SU-DHL-6 (cell line): ENCODE results near the gene ARSB.

ENCODE experiments used
- H2AFZ ChIP-seq: fragments of 200-600 bp; sonication (generic); 2 replicates; pipeline ENCODE4 v1.6.1; 2014; ENCODE audit warnings: low read depth, mild to moderate bottlenecking, moderate library complexity, mixed read lengths, antibody characterized with exemption, low read length; ENCODE audit not compliant: severe bottlenecking
- H3F3A ChIP-seq: fragments of 200-600 bp; shearing (Covaris generic); 2 replicates; pipeline ENCODE4 v1.6.0; 2016; ENCODE audit warnings: antibody characterized with exemption, mild to moderate bottlenecking; ENCODE audit not compliant: insufficient read depth
- H3K27ac ChIP-seq: fragments of 200-600 bp; sonication (generic); 2 replicates; pipeline ENCODE4 v1.5.1; 2016; ENCODE audit warnings: low read depth, mild to moderate bottlenecking, low read length, moderate library complexity, mixed read lengths
- H3K27me3 ChIP-seq: fragments of 200-600 bp; sonication (generic), shearing (Covaris generic); 2 replicates; pipeline ENCODE4 v1.6.0; 2014; ENCODE audit warnings: mild to moderate bottlenecking, low read length
- H3K36me3 ChIP-seq: fragments of 200-600 bp; sonication (generic); 2 replicates; pipeline ENCODE4 v1.6.1; 2014; ENCODE audit warnings: mild to moderate bottlenecking, low read length, mixed read lengths
- H3K4me2 ChIP-seq: fragments of 300-600, 200-600 bp; shearing (Covaris generic), sonication (generic); 2 replicates; pipeline ENCODE4 v1.6.0; 2014; ENCODE audit warnings: low read length, low read depth, mild to moderate bottlenecking; ENCODE audit not compliant: poor library complexity, severe bottlenecking
- H3K4me3 ChIP-seq: fragments of 200-600 bp; sonication (generic); 2 replicates; pipeline ENCODE4 v1.5.1; 2014; ENCODE audit warnings: antibody characterized with exemption, low read length, mild to moderate bottlenecking, mixed read lengths; ENCODE audit not compliant: insufficient read depth, poor library complexity, severe bottlenecking
- H3K79me2 ChIP-seq: fragments of 200-600 bp; sonication (generic); 2 replicates; pipeline ENCODE4 v1.6.1; 2014; ENCODE audit warnings: mild to moderate bottlenecking, low read length, moderate library complexity; ENCODE audit not compliant: insufficient read depth
- H3K9ac ChIP-seq: fragments of 200-600 bp; sonication (generic); 2 replicates; pipeline ENCODE4 v1.7.0; 2014; ENCODE audit warnings: mild to moderate bottlenecking, low read length
- H3K9me2 ChIP-seq: fragments of 200-600 bp; sonication (generic); replicated peaks from 2 replicates; pipeline ENCODE4 v1.6.1; 2014; ENCODE audit warnings: low read length; ENCODE audit not compliant: insufficient read depth
- H3K9me3 ChIP-seq: fragments of 200-600 bp; sonication (generic); 2 replicates; pipeline ENCODE4 v1.6.1; 2014; ENCODE audit warnings: low read length, mixed read lengths; ENCODE audit not compliant: insufficient read depth
- H4K20me1 ChIP-seq: fragments of 200-600 bp; sonication (generic); 2 replicates; pipeline ENCODE4 v1.6.1; 2014; ENCODE audit warnings: low read depth, mild to moderate bottlenecking, antibody characterized with exemption, low read length, moderate library complexity, mixed read lengths
- EZH2phosphoT487 ChIP-seq: fragments of 200-600 bp; sonication (generic), shearing (Covaris generic); conservative IDR thresholded peaks from 2 replicates; pipeline ENCODE4 v1.6.1; 2018; ENCODE audit warnings: mild to moderate bottlenecking, antibody characterized with exemption, low read length, moderate library complexity, mixed read lengths
- TF ChIP-seq, protein P1 (sequence below): fragments of 200-600 bp; sonication (generic); IDR thresholded peaks from one replicate; pipeline ENCODE4 v1.5.1; 2017; ENCODE audit warnings: antibody characterized with exemption, mild to moderate bottlenecking, low read length, moderate library complexity; ENCODE audit not compliant: insufficient read depth, poor library complexity, severe bottlenecking

The ARSB gene

DNA sequence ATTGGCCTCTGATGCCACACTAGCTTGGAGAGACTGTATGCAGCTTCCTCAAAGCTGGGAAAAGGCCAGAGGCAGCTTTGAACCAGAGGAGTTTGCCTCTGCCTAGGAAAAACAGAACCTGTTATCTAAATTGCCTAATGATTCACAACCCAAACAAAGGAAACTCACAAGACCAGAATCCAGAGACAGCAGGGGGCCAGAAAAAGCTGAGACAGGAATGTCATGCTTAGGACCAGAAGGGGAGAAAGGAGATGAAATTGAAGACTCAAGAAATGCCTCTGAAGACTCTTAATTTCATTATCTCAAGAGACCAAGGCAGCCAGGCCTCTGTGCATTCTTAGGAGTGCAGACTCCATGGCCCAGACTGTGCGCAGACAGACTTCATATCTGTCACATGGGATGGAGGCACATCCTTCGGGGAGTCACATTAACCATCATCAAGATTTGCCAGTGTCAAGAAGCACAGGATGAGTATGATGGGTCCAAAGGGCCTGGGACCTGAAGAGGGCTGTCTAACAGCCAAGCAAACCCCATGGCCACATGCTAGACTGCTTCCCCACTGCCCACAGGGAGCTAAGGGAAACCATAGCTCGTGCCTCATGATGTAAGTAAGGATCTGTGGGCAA, 57.3 kb downstream of the ARSB start:
- Histone ChIP-seq H3K79me2 (no peaks in the 10 kb centered on the region), H3K9me3 (no peaks in the 10 kb centered on the region), H4K20me1 (no peaks in the 10 kb centered on the region), H3K4me3 (no peak overlapping the region), H3K27me3 (no peaks in the 10 kb centered on the region), H3K27ac (no peak overlapping the region), H3K36me3 (no peaks in the 10 kb centered on the region), H2AFZ (no peak overlapping the region), H3K4me2 (no peak overlapping the region), H3F3A (no peaks in the 10 kb centered on the region), H3K9me2 (no peaks in the 10 kb centered on the region), H3K9ac (no peak overlapping the region)
- no peak for TF ChIP-seq EZH2phosphoT487
- TF ChIP-seq, protein P1, sequence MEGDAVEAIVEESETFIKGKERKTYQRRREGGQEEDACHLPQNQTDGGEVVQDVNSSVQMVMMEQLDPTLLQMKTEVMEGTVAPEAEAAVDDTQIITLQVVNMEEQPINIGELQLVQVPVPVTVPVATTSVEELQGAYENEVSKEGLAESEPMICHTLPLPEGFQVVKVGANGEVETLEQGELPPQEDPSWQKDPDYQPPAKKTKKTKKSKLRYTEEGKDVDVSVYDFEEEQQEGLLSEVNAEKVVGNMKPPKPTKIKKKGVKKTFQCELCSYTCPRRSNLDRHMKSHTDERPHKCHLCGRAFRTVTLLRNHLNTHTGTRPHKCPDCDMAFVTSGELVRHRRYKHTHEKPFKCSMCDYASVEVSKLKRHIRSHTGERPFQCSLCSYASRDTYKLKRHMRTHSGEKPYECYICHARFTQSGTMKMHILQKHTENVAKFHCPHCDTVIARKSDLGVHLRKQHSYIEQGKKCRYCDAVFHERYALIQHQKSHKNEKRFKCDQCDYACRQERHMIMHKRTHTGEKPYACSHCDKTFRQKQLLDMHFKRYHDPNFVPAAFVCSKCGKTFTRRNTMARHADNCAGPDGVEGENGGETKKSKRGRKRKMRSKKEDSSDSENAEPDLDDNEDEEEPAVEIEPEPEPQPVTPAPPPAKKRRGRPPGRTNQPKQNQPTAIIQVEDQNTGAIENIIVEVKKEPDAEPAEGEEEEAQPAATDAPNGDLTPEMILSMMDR: no peak

- TF ChIP-seq, protein P1: no peak
- no peak for TF ChIP-seq EZH2phosphoT487
- H3K4me3 ChIP-seq: no peak overlapping the region
Measured at GRCh38 chr5:78926252-78926651, 58.9 kb downstream of the ARSB start.

DNA sequence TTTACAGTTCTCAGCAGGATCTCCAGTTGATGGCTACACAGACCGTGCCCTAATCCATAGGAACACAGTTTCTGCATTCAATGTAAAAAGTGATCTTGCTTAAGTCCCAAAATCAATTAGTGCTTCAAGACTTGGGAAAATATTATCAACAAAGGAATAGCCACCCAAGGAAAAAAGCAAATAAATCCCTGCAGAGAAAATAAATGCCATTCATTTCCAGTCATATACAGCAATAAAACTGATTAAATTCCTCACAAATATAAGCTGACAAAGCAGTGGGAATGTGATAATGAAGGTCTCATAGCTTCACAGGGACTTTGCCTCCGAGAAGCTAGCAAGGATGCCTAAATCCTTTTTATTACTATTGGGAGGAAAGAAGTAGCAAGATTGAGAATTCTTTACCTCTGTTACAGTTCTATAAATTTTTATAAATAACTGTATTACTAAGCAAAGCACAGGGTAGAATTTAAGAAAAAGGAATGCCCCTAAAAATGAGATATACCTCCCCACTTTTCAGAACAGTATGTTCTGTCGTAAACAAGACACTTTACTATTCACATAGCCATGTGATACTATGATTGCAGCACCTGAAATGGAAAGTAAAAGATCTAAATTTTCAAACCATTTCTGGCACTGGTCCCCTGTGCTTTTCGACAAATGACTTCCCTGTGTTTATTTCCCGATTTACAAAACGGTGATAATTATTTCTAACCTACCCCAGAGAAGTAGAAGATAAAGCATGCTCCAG, 59.8 kb downstream of the ARSB start:
- no peaks in the 10 kb centered on the region for H3K9me3 ChIP-seq
- H3K4me3 ChIP-seq: no peak overlapping the region
- H3F3A ChIP-seq: no peaks in the 10 kb centered on the region
- no peaks in the 10 kb centered on the region for H3K79me2 ChIP-seq
- H2AFZ ChIP-seq: no peak overlapping the region
- no peak overlapping the region for H3K27ac ChIP-seq
- no peak for TF ChIP-seq EZH2phosphoT487
- TF ChIP-seq, protein P1: no peak
- no peaks in the 10 kb centered on the region for H3K9me2 ChIP-seq
- H3K9ac ChIP-seq: no peak overlapping the region
- no peaks in the 10 kb centered on the region for H3K36me3 ChIP-seq
- H3K4me2 ChIP-seq: no peak overlapping the region
- no peaks in the 10 kb centered on the region for H3K27me3 ChIP-seq
- H4K20me1 ChIP-seq: no peaks in the 10 kb centered on the region

More at GRCh38 chr5:78926252-78926651, 58.9 kb downstream of the ARSB start:
- Histone ChIP-seq H2AFZ (no peak overlapping the region), H3K79me2 (no peaks in the 10 kb centered on the region), H3K36me3 (no peaks in the 10 kb centered on the region), H3K27ac (no peak overlapping the region), H3K27me3 (no peaks in the 10 kb centered on the region), H4K20me1 (no peaks in the 10 kb centered on the region), H3F3A (no peaks in the 10 kb centered on the region), H3K9ac (no peak overlapping the region), H3K9me3 (no peaks in the 10 kb centered on the region), H3K9me2 (no peaks in the 10 kb centered on the region), H3K4me2 (no peak overlapping the region)
